Adipocyte (in vitro differentiated cells): ENCODE data around the gene RNF212B.
"Not testable (repeated sequence)": the region's sequence is repeated elsewhere in the genome, so short reads cannot be mapped to it uniquely, and the experiment has no call there.

ENCODE experiments used
- DNase-seq: peaks from one replicate; pipeline ENCODE4 v3.0.0-alpha.2; 2015; ENCODE audit warnings: low read depth
- H3K27me3 ChIP-seq: replicated peaks from 2 replicates; pipeline ENCODE4 v1.7.0; 2013; ENCODE audit warnings: mild to moderate bottlenecking, low read length, moderate library complexity; ENCODE audit not compliant: control insufficient read depth, insufficient read depth
- H3K36me3 ChIP-seq: 2 replicates; pipeline ENCODE4 v1.7.0; 2013; ENCODE audit warnings: low read length, mild to moderate bottlenecking, moderate library complexity; ENCODE audit not compliant: control insufficient read depth, insufficient read depth, severe bottlenecking
- H3K4me1 ChIP-seq: 2 replicates; pipeline ENCODE4 v1.7.0; 2013; ENCODE audit warnings: mild to moderate bottlenecking, low read length, moderate library complexity; ENCODE audit not compliant: control insufficient read depth, insufficient read depth
- H3K4me3 ChIP-seq: 2 replicates; pipeline ENCODE4 v1.7.0; 2013; ENCODE audit warnings: mild to moderate bottlenecking, low read length, moderate library complexity
- H3K9ac ChIP-seq: 2 replicates; pipeline ENCODE4 v1.7.0; 2013; ENCODE audit warnings: mild to moderate bottlenecking, low read length, moderate library complexity
- H3K9me3 ChIP-seq: 2 replicates; pipeline ENCODE4 v1.7.0; 2013; ENCODE audit warnings: mild to moderate bottlenecking, low read length, moderate library complexity; ENCODE audit not compliant: control insufficient read depth

The RNF212B gene, protein sequence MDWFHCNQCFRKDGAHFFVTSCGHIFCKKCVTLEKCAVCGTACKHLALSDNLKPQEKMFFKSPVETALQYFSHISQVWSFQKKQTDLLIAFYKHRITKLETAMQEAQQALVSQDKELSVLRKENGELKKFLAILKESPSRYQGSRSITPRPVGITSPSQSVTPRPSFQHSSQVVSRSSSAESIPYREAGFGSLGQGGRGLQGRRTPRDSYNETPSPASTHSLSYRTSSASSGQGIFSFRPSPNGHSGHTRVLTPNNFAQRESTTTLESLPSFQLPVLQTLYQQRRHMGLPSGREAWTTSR

GRCh38 chr14:23237772-23238594 lies at the start of gene RNF212B:
RNF212B (plus strand) TSS chr14:23237936; CDS start chr14:23240346, 2,410 bp downstream.
- Histone ChIP-seq H3K27me3 (no peaks in the 10 kb centered on the region), H3K4me3 (peak within 1 kb of the TSS; percentile 74), H3K9me3 (no peaks in the 10 kb centered on the region), H3K4me1 (peaks cover 6% of the 10 kb centered on the region), H3K36me3 (no peaks in the 10 kb centered on the region), H3K9ac (peak within 1 kb of the TSS; percentile 59)
- peak; percentile 86 for DNase-seq

DNA sequence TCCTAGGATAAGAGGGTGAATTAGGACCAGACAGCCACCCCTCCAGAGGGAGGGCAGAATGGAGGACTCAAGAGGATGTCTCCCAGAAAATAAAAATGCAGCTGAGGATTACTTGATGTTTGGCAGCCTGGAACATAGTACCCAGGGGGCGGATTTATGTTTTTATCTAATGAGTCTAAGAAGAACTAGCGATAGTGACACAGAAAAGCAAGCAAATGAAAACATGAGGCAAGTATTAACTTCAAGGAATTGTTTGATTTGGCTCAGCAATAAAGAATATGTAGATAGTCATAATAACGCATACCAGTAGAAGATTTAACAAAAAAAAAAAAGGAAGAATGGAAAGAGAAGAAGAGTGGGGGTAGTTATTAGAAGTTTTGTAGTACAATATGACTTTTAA lies 44.3 kb upstream of the RNF212B start:
- peaks cover 4% of the 10 kb centered on the region for H3K27me3 ChIP-seq
- no peaks in the 10 kb centered on the region for H3K4me1 ChIP-seq
- peaks cover 4% of the 10 kb centered on the region for H3K9me3 ChIP-seq
- no peak overlapping the region for H3K9ac ChIP-seq
- no peak for DNase-seq
- no peak overlapping the region for H3K4me3 ChIP-seq
- H3K36me3 ChIP-seq, result no peaks in the 10 kb centered on the region

DNA sequence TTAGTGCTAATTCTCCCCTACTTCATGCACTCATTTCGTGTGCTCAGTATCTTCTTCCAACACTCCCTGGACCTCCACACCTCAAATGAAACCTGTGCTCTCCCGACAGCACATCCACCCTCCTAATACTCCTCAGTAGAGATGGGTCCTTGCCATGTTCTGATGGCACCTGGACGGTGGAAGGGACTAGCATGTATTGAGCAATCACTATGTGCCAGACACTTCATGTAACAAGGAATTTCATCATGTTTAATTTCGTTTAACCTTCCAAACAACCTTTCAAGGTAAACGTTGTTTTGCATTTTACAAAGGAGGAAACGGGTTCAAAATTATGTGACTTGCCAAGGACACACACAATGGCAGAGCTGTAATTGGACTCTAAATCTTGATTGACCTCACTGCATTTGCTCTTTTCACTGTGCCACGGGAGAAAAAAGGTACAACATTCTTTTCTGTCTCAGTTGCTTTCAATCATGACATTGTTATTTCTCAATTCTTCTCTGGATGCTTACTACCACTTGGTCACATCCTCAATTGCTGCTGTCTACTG lies 42.1 kb upstream of the RNF212B start:
- H3K9me3 ChIP-seq, result peaks cover 4% of the 10 kb centered on the region
- DNase-seq, result no peak
- H3K9ac ChIP-seq, result no peak overlapping the region
- no peaks in the 10 kb centered on the region for H3K27me3 ChIP-seq
- H3K4me3 ChIP-seq, result no peak overlapping the region
- H3K4me1 ChIP-seq, result no peaks in the 10 kb centered on the region
- H3K36me3 ChIP-seq, result no peaks in the 10 kb centered on the region

DNA sequence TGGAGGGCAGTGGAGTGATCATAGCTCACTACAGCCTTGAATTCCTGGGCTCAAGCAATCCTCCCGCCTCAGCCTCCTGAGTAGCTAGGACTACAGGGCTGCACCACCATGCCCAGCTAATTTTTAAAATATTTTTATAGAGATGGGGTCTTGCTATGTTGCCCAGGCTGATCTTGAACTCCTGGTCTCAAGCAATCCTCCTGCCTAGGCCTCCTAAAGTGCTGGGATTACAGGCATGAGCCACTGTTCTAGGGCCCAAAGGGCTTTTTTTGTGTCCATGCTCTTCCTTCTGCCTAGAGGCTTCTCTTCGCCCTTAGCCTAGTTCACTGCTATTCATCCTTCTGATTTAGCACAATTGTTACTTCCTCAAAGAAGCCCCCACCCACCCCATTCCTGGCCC lies 41.2 kb upstream of the RNF212B start:
- not testable (repeated sequence) for H3K4me1 ChIP-seq, H3K9me3 ChIP-seq, H3K4me3 ChIP-seq

DNA sequence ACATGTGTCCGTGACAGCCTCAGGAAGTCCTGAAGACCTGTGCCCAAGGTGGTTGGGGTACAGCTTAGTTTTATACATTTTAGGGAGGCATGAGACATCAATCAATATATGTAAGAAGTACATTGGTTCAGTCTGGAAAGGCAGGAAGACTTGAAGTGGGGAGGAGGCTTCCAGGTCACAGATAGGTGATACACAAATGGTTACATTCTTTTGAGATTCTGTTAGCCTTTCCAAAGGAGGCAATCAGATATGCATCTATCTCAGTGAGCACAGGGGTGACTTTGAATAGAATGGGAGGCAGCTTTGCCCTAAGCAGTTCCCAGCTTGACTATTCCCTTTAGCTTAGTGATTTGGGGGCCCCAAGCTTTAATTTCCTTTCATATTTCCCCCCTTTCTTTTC lies 38.6 kb upstream of the RNF212B start:
- not testable (repeated sequence) for DNase-seq, H3K4me3 ChIP-seq, H3K9ac ChIP-seq, H3K27me3 ChIP-seq, H3K9me3 ChIP-seq, H3K4me1 ChIP-seq, H3K36me3 ChIP-seq

More for the DNA sequence above, 41.2 kb upstream of the RNF212B start:
- not testable (repeated sequence) for H3K9ac ChIP-seq, H3K36me3 ChIP-seq, H3K27me3 ChIP-seq, DNase-seq

DNA sequence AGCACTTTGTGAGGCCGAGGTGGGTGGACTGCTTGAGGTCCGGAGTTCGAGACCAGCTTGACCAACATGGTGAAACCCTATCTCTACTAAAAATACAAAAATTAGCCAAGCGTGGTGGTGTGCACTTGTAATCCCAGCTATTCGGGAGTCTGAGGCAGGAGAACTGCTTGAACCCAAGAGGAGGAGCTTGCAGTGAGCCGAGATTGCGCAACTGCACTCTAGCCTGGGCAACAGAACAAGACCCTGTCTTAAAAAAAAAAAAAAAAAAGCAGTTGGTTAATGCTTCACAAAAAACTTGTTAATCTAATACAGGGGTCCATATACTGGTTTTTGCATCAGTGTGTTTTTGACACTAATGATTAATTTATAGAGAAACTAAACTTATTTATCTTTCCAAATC lies 35.7 kb upstream of the RNF212B start:
- H3K4me1 ChIP-seq, result no peaks in the 10 kb centered on the region
- DNase-seq, result no peak
- no peak overlapping the region for H3K4me3 ChIP-seq
- H3K9ac ChIP-seq, result no peak overlapping the region
- H3K36me3 ChIP-seq, result no peaks in the 10 kb centered on the region
- H3K27me3 ChIP-seq, result no peaks in the 10 kb centered on the region
- H3K9me3 ChIP-seq, result no peaks in the 10 kb centered on the region

GRCh38 chr14:23206422-23207145 lies 31.2 kb upstream of the RNF212B start:
- no peaks in the 10 kb centered on the region for H3K9me3 ChIP-seq
- no peaks in the 10 kb centered on the region for H3K4me1 ChIP-seq
- no peaks in the 10 kb centered on the region for H3K36me3 ChIP-seq
- no peaks in the 10 kb centered on the region for H3K27me3 ChIP-seq
- DNase-seq, result no peak
- no peak overlapping the region for H3K9ac ChIP-seq
- no peak overlapping the region for H3K4me3 ChIP-seq

GRCh38 chr14:23207146-23207540 lies 30.6 kb upstream of the RNF212B start:
- Histone ChIP-seq H3K4me1 (no peaks in the 10 kb centered on the region), H3K27me3 (no peaks in the 10 kb centered on the region), H3K9ac (no peak overlapping the region), H3K4me3 (no peak overlapping the region), H3K36me3 (no peaks in the 10 kb centered on the region), H3K9me3 (no peaks in the 10 kb centered on the region)
- DNase-seq, result no peak

- no peaks in the 10 kb centered on the region for H3K36me3 ChIP-seq
- H3K9me3 ChIP-seq, result no peaks in the 10 kb centered on the region
- no peaks in the 10 kb centered on the region for H3K27me3 ChIP-seq
- H3K9ac ChIP-seq, result no peak overlapping the region
- no peak for DNase-seq
- no peaks in the 10 kb centered on the region for H3K4me1 ChIP-seq
- H3K4me3 ChIP-seq, result no peak overlapping the region
Measured at GRCh38 chr14:23208324-23208723, 29.4 kb upstream of the RNF212B start.

- peaks cover under 1% of the 10 kb centered on the region for H3K9me3 ChIP-seq
- H3K9ac ChIP-seq, result no peak overlapping the region
- H3K4me1 ChIP-seq, result no peaks in the 10 kb centered on the region
- no peaks in the 10 kb centered on the region for H3K36me3 ChIP-seq
- no peaks in the 10 kb centered on the region for H3K27me3 ChIP-seq
- DNase-seq, result peak; percentile 22
- no peak overlapping the region for H3K4me3 ChIP-seq
Measured at GRCh38 chr14:23209651-23210423, 27.9 kb upstream of the RNF212B start.
